ENCODE measurements around the gene FAM118A. TPM values are rescaled to one million over a fixed set of nuclear protein-coding genes. Genes with fewer than 3 reads are reported as not detected.

FAM118A gene
- total and polyA plus RNA-seq, 2 experiments from 2014 or later, result 11.9 to 20.3 TPM

DNA sequence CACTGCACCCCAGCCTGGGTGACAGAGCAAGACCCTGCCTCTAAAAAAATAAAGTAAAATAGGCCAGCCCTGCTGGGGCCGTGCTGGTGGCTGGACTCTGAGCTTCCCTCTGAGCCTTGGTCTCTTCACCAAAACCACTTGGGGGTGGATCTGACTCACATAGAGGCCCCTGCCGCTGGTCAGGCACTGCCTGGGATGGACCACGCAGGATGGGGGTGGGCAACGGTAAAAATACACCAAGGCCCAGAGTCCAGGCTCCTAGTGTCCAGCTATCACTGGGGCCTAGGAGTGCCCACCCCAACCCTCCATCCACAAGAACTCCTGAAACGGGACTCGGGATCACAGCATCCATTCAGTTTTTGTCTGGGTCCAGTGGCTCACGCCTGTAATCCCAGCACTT lies 37.2 kb upstream of the FAM118A start:
- Histone ChIP-seq H3F3A (replicated peaks; ENCODE audit: low read depth) (0 out of 2 replicates have a peak, but pooled peaks cover 6% of the 10 kb centered on the region), H3K36me3 (ENCODE audit: insufficient read depth) (no peaks in the 10 kb centered on the region), H4K20me1 (replicated peaks; ENCODE audit: insufficient read depth) (no peaks in the 10 kb centered on the region), H3K4me2 (no peak overlapping the region), H3K79me2 (replicated peaks; ENCODE audit: insufficient read depth) (no peaks in the 10 kb centered on the region), H3K4me3 (no peak overlapping the region), H3K27ac (ENCODE audit: low read depth) (no peak overlapping the region), H3K4me1 (ENCODE audit: insufficient read depth) (peaks cover 8% of the 10 kb centered on the region; the same call in 1 of the 2 replicates), H3K9me2 (ENCODE audit: insufficient read depth) (no peaks in the 10 kb centered on the region), H3K27me3 (ENCODE audit: insufficient read depth) (peaks cover 13% of the 10 kb centered on the region), H2AFZ (no peak overlapping the region)
- no peaks in the 10 kb centered on the region; the same call in 2 of the 3 replicates for H3K36me3 Mint-ChIP-seq (ENCODE audit: low read depth)
- peaks cover 17% of the 10 kb centered on the region for H3K4me1 Mint-ChIP-seq
- DNase-seq (ENCODE audit: low spot score), result no peak
- no peak overlapping the region for H3K4me3 Mint-ChIP-seq
- H3K27ac Mint-ChIP-seq, result no peak overlapping the region
- TF ChIP-seq CREB1 (CRISPR knock-in tag; IDR thresholded peaks at IDR 0.05; ENCODE audit: low read depth), result no peak
- no peak for TF ChIP-seq ZNF331 (CRISPR knock-in tag; IDR thresholded peaks at IDR 0.05; ENCODE audit: low read depth)
- TF ChIP-seq, protein P1, sequence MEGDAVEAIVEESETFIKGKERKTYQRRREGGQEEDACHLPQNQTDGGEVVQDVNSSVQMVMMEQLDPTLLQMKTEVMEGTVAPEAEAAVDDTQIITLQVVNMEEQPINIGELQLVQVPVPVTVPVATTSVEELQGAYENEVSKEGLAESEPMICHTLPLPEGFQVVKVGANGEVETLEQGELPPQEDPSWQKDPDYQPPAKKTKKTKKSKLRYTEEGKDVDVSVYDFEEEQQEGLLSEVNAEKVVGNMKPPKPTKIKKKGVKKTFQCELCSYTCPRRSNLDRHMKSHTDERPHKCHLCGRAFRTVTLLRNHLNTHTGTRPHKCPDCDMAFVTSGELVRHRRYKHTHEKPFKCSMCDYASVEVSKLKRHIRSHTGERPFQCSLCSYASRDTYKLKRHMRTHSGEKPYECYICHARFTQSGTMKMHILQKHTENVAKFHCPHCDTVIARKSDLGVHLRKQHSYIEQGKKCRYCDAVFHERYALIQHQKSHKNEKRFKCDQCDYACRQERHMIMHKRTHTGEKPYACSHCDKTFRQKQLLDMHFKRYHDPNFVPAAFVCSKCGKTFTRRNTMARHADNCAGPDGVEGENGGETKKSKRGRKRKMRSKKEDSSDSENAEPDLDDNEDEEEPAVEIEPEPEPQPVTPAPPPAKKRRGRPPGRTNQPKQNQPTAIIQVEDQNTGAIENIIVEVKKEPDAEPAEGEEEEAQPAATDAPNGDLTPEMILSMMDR (conservative IDR thresholded peaks at IDR 0.05; ENCODE audit: low read depth in 2 of 2), result no peak
- TF ChIP-seq, protein P2, sequence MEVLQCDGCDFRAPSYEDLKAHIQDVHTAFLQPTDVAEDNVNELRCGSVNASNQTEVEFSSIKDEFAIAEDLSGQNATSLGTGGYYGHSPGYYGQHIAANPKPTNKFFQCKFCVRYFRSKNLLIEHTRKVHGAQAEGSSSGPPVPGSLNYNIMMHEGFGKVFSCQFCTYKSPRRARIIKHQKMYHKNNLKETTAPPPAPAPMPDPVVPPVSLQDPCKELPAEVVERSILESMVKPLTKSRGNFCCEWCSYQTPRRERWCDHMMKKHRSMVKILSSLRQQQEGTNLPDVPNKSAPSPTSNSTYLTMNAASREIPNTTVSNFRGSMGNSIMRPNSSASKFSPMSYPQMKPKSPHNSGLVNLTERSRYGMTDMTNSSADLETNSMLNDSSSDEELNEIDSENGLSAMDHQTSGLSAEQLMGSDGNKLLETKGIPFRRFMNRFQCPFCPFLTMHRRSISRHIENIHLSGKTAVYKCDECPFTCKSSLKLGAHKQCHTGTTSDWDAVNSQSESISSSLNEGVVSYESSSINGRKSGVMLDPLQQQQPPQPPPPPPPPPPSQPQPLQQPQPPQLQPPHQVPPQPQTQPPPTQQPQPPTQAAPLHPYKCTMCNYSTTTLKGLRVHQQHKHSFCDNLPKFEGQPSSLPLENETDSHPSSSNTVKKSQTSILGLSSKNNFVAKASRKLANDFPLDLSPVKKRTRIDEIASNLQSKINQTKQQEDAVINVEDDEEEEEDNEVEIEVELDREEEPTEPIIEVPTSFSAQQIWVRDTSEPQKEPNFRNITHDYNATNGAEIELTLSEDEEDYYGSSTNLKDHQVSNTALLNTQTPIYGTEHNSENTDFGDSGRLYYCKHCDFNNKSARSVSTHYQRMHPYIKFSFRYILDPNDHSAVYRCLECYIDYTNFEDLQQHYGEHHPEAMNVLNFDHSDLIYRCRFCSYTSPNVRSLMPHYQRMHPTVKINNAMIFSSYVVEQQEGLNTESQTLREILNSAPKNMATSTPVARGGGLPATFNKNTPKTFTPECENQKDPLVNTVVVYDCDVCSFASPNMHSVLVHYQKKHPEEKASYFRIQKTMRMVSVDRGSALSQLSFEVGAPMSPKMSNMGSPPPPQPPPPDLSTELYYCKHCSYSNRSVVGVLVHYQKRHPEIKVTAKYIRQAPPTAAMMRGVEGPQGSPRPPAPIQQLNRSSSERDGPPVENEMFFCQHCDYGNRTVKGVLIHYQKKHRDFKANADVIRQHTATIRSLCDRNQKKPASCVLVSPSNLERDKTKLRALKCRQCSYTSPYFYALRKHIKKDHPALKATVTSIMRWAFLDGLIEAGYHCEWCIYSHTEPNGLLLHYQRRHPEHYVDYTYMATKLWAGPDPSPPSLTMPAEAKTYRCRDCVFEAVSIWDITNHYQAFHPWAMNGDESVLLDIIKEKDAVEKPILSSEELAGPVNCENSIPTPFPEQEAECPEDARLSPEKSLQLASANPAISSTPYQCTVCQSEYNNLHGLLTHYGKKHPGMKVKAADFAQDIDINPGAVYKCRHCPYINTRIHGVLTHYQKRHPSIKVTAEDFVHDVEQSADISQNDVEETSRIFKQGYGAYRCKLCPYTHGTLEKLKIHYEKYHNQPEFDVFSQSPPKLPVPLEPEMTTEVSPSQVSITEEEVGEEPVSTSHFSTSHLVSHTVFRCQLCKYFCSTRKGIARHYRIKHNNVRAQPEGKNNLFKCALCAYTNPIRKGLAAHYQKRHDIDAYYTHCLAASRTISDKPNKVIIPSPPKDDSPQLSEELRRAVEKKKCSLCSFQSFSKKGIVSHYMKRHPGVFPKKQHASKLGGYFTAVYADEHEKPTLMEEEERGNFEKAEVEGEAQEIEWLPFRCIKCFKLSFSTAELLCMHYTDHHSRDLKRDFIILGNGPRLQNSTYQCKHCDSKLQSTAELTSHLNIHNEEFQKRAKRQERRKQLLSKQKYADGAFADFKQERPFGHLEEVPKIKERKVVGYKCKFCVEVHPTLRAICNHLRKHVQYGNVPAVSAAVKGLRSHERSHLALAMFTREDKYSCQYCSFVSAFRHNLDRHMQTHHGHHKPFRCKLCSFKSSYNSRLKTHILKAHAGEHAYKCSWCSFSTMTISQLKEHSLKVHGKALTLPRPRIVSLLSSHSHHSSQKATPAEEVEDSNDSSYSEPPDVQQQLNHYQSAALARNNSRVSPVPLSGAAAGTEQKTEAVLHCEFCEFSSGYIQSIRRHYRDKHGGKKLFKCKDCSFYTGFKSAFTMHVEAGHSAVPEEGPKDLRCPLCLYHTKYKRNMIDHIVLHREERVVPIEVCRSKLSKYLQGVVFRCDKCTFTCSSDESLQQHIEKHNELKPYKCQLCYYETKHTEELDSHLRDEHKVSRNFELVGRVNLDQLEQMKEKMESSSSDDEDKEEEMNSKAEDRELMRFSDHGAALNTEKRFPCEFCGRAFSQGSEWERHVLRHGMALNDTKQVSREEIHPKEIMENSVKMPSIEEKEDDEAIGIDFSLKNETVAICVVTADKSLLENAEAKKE (CRISPR knock-in tag; IDR thresholded peaks at IDR 0.05), result no peak
- TF ChIP-seq EZH2 (IDR thresholded peaks at IDR 0.05; ENCODE audit: low read depth, unreplicated experiment), result no peak
- TF ChIP-seq ZNF114 (CRISPR knock-in tag; IDR thresholded peaks at IDR 0.05), result no peak
- TF ChIP-seq EZH2phosphoT487 (IDR thresholded peaks at IDR 0.05; ENCODE audit: unreplicated experiment), result no peak
- TF ChIP-seq, protein P3, sequence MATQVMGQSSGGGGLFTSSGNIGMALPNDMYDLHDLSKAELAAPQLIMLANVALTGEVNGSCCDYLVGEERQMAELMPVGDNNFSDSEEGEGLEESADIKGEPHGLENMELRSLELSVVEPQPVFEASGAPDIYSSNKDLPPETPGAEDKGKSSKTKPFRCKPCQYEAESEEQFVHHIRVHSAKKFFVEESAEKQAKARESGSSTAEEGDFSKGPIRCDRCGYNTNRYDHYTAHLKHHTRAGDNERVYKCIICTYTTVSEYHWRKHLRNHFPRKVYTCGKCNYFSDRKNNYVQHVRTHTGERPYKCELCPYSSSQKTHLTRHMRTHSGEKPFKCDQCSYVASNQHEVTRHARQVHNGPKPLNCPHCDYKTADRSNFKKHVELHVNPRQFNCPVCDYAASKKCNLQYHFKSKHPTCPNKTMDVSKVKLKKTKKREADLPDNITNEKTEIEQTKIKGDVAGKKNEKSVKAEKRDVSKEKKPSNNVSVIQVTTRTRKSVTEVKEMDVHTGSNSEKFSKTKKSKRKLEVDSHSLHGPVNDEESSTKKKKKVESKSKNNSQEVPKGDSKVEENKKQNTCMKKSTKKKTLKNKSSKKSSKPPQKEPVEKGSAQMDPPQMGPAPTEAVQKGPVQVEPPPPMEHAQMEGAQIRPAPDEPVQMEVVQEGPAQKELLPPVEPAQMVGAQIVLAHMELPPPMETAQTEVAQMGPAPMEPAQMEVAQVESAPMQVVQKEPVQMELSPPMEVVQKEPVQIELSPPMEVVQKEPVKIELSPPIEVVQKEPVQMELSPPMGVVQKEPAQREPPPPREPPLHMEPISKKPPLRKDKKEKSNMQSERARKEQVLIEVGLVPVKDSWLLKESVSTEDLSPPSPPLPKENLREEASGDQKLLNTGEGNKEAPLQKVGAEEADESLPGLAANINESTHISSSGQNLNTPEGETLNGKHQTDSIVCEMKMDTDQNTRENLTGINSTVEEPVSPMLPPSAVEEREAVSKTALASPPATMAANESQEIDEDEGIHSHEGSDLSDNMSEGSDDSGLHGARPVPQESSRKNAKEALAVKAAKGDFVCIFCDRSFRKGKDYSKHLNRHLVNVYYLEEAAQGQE (IDR thresholded peaks at IDR 0.05; ENCODE audit: unreplicated experiment), result no peak
- peaks cover 15% of the 10 kb centered on the region for H3K27me3 Mint-ChIP-seq (ENCODE audit: insufficient read depth, low read depth, poor library complexity)
- no peak for ATAC-seq
- no peaks in the 10 kb centered on the region for H3K9me3 Mint-ChIP-seq
